Measurements from ENCODE around the gene FERMT3. TPM values are rescaled to one million over a fixed set of nuclear protein-coding genes. Genes with fewer than 3 reads are reported as not detected.
"Not testable (repeated sequence)": the region's sequence is repeated elsewhere in the genome, so short reads cannot be mapped to it uniquely, and the experiment has no call there.

Gene FERMT3
- total RNA-seq, result 7.2 TPM

DNA sequence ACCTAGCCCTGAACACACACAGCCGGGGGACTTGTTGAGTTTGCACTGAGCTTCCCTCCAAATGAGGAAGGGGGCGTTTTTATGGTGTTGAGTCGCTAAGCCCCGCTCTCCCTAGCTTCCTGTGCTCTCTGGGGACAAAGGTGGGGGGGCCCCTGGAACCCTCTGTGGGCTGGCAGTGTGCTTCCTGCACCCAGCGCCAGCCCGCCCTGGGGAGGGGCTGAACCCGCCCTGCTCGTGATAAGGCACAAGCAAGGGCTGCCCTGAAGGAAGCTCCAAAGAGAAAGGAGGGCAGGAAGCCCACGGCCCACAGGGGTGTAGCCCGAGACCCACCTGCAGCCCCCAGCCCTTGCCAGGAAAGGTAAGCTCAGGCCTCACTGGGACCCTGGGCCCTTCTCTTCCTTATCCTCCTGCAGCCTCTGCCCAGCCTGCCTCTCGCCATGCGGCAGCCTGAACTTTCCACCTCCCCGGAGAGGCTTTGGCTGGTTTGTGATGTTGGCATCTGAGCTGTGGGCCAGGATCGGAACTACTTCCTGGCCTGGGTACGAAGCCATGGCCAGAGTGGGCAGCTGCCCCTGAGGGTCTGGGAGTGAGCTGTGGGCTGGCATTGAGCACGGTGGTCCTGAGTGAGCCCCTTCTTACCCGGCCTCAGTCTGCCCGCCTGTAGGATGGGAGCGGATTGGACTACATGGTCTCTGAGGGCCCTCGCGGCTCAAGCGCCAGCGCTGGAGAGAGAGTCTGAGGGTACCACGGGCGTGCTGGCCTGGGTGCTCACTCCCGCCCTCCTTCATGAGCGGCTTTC is at the start of gene FERMT3:
Gene FERMT3 (plus strand): TSS at position 265 of the 799 bp plus-strand sequence. CDS start 644 bp downstream, outside the sequence.
- DNase-seq, result no peak

DNA sequence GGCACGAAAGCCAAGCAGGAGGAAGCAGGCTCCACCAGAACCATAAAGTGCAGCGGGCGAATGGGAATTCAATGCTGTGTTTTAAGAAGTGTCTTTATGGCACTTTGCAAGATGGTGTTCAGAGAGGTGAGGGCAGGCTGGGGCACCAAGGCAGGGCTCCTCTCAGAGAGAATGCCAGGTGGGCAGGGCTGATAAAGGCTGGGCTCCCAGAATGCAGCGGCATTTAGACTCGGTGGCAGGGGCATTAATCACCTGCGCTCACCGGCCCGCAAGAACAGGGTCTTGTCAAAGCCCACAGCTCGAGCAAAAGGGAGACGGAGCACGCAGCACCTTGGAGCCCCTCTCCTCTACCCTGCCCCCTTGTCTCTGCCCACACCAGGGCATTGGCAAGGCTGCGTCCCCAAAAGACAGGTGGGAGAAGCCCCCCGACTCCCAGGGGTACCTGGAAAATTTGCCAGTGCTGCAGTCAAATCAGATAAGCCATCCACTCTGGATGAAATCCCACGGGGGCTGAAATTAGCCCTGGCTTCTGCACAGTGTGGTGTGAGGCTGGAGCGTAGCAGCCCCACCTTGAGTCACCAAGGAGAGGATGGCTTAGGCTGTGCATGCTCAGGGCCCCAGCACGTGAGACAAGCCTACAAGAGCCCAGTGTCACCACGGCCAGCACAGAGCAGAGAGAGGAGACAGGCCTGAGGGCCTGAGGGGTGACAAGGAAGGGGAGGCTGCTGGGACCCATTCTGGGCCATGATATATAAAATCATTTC is 48.7 kb upstream of the FERMT3 start:
- DNase-seq, result no peak

DNA sequence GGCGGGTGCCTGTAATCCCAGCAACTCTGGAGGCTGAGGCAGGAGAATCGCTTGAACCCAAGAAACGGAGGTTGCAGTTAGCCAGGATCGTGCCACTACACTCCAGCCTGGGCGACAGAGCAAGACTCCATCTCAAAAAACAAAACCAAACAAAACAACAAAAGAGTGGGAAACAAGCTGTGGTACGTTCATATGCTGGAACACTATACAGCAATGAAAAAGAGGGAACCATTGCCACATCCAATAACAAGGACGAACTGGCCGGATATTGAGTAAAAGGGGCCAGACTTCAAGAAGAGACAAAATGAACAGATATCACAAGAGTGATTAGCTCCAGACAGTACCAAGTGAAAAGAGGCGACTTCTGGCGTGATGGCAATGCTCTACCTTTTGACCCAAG is 45.5 kb upstream of the FERMT3 start:
- no peak for DNase-seq

GRCh38 chr11:64162769-64163168 is 43.8 kb upstream of the FERMT3 start:
- not testable (repeated sequence) for DNase-seq

DNA sequence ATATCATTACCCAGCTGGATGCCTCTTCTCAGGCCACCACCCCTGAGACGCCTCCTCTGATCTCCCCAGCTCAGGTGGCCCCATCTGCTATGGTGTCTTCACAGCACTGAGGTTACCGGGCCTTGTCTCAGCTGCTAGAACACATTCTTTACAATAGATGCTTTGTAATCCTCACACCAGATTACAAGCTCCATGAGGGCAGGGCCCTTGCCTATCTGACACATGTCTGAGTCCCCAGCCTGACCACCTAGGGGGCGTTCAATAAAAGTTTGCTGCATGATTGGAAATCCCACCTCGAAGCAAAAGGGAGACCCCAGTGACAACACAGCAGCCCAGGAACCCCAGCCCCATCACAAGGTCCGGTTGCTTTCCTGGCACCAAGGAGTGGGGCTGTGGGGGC is 42.6 kb upstream of the FERMT3 start:
- DNase-seq, result no peak

DNA sequence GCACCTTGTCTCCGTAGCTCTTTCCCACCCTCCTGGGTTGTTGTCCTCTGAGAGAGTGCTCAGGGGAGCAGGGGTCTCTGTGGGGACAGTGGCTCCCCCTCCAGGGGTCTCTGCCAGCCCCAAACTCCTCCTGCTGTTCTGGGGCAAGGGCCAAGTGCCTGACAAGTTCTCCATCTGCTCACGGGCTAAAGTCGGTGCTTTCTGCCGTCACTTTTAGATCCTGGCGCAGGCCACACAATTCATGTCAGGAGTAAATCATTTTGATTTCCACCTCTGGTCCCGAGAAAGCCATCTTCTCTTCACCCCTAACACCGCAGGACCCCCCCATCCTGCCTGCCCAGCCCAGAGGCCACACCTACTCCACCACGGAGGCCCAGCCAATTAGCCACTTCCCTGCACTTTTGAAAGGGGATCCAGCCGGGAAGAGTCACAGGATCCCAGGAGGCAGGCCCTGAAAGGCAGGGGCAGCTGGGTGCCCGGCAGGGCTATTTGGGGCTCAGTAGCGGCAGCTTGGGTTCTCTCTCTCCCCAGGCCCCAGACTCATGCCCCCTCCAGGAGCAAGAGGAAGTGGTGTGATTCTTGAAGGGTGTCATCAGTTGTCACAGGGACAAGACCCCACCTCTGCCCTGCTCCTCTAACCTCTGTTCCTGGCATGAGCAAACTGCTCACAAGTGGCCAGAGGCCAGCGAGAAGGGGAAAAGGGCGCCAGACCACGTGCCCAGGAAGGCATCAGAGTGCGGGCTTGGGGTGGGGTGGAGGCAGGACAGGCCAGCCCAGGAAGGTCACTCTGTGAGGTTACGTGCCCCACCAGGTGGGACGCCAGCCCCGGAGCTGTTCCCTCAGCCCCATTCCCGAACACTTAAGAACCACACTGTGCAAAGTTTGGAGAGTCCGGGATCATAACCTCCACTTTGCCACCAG is 41.9 kb upstream of the FERMT3 start:
- no peak for DNase-seq

- no peak for DNase-seq
These were observed 41.1 kb upstream of the FERMT3 start for GRCh38 chr11:64165481-64165841.

DNA sequence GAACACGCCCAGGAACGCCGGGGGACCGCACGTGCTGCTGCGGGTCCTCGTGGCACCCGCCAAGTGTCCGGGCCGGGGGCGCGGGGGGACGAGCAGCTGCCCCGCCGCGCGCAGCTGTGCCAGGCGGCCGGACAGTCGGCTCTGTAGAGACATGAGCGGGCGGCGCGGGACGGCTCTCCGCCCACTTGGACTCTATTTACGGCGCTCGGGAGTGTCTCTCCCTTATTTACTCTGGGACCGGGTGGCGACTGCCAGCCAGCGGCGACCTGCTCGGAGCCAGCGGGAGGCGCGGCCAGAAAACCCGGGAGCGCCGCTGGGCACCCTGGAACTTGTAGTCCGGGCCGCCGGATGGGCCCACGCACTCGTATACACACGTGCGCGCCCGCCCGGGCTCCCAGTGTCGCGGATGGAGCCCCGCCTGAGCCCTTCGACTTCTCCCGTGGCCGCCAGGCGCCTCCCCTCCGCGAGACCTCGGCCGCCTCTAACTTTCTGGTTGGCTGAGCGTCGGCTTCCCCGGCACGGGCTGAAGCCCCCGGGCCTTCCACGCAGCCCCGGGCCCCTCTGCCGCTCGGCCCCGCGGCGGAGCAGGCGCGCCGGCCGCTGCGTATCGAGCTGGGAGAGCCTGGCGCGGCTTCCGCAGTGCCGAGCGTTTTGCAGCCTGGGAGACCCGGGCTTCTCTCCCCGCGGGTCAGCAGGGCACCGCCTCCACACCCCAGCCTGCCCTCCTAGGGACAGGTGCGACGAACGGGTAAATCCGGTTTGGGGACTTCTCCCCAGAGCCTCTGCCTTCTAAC is 40.5 kb upstream of the FERMT3 start, which contains the start of gene MACROD1:
Gene MACROD1 (minus strand): TSS at position 272 of the 794 bp plus-strand sequence. CDS start 119 bp downstream, at position 153.
- peak; percentile 37 for DNase-seq

GRCh38 chr11:64170419-64170818 is 36.1 kb upstream of the FERMT3 start:
- no peak for DNase-seq

DNA sequence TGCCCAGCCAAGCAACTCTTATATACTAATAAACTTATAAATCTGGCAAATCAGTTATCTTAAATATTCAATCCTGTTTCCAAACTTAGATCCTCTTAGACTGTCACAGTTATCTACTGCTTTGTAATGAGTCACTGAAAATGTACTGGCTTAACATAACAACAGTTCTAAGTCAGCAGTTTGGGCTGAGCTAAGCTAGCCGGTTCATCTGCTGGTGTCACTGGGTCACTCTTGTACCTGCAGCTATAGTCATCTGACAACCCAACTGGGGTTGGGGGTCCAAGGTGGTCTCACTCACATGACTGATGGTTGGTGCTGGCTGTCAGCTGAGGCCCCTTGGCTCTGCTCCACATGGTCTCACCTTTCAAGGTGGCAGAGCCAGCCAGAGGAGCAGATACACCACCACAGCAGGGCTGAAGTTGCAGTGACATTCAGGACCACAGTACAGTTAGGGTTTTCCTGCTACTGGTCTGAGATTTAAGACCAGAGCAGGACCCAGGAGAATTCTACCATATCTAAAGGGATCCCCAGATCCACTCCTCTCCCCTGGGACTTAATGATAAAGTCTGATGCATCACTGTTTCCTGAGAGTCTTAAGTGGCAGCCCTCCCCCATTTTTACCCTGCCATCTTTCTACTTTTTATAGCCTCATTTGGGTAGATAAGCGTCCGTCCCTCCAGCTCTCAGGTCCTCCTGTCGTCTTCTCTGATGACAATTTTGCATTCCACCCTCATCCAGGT is 32.7 kb upstream of the FERMT3 start:
- no peak for DNase-seq

DNA sequence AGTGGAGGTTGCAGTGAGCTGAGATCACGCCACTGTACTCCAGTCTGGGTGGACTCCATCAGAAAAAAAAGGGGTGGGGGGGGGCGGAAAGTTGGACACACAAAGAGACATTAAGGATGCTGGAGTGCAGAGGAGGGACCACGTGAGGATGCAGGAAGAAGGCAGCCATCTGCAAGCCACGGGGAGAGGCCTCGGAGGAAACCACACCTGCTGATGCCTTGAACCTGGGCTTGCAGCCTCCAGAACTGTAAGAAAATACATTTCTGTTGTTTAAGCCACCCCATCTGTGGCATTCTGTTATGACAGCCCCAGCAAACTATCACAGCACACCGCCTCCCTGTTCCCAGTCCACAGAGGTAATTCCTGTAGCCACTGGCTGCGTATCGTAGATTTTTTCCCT is 29.8 kb upstream of the FERMT3 start:
- no peak for DNase-seq

- no peak for DNase-seq
These were observed 28.3 kb upstream of the FERMT3 start for GRCh38 chr11:64178203-64178602.

DNA sequence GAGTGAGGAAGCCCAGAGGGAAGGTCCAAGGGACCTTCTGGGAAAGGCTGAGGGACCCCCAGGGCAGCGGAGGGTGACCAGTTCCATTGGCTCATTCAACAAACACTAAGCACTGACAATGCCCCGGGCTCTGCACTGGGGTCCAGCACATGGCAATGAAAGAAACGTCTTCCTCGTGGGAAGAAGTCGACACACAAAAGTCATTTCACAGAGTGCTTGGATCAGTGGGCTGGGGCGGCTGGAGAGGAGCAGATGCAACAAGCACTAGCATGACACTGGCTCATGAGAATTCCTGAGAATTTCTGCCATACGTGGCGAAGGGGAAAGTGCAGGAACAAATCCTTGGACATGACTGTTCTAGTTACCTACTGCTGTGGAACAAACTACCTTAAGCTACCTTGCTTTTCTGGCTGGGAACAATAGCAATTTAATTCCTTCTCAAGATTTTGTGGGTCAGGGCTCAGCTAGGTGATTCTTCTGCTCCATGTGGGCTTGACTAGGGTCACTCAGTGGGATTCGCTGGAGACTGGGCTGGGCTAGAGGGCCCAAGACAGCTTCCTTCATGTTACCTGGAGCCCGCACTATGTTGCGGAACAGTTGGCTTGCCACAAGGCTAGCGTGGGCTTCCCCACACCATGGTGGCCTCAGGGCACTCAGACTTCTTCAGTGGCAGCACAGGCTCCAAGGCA is 27.4 kb upstream of the FERMT3 start:
- DNase-seq, result no peak

DNA sequence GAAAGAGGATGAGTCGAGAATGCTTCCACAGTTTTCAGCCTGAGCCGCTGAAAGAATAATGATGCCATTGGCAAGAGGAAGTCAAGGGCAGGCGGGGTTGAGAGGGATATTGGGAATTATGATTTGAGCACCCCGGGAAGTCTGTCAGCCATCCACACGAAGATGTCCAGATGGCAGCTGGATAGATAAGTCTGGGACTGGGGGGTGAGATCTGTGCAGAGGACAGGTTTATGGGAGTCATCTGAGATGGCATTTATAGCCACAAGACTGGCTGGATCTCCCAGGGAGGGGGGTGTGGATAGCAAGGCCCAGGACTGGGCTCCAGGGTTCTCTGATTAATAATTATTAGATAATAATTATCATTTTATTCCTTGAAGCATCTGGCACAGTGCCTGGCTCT is 25.6 kb upstream of the FERMT3 start:
- no peak for DNase-seq

- peak; percentile 88 for DNase-seq
These were observed 24.8 kb upstream of the FERMT3 start for GRCh38 chr11:64181506-64182411.

- no peak for DNase-seq
These were observed 22.6 kb upstream of the FERMT3 start for GRCh38 chr11:64183890-64184289.

DNA sequence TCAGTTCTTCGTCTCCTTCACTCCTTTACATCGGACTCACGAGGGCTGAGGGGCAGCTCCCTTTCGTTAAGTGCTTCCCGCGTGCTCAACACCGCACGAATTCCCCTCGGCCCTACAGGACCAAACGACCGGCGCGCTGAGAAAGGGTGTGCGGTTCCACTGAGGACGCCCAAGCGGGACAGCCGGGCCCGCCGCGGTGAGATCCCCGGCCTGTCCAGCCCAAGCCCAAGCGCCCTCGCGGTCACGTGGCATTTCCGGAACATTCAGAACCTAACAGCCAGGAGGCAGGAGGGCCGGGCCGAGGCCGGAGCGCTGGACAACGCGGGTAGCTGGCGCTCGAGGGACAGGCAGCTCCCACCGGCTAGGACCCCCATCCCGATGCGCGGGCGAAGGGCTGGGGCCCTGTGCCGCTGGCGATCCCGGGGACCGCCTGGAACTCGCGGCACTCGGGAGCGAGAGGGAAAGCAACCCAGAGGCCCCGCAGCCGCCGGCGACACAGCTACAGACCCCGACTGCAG is 21.3 kb upstream of the FERMT3 start:
- peak; percentile 63 for DNase-seq

- DNase-seq, result peak; percentile 100
These were observed 20.6 kb upstream of the FERMT3 start, which contains the start of gene STIP1 for GRCh38 chr11:64185693-64186491. Gene STIP1, plus strand, starts transcription at chr11:64186171. Its CDS starts 91 bp downstream, at chr11:64186262.
